Hepatocyte (in vitro differentiated cells): Measurements from ENCODE around the gene NHEJ1. TPM values are rescaled to one million over a fixed set of nuclear protein-coding genes. Genes with fewer than 3 reads are reported as not detected.

ENCODE experiments used
- DNase-seq: peaks from one replicate; pipeline ENCODE4 v3.0.0-alpha.2; 2016; ENCODE audit warnings: low spot score
- H2AFZ ChIP-seq: fragments of 200-600 bp; sonication (generic); 2 replicates; pipeline ENCODE4 v1.6.0; 2016; ENCODE audit warnings: antibody characterized with exemption, mild to moderate bottlenecking
- H3K27ac ChIP-seq: fragments of 200-600 bp; sonication (generic); 2 replicates; pipeline ENCODE4 v1.5.1; 2016; ENCODE audit warnings: mild to moderate bottlenecking
- H3K27me3 ChIP-seq: fragments of 200-600 bp; sonication (generic); 2 replicates; pipeline ENCODE4 v1.6.1; 2016
- H3K36me3 ChIP-seq: fragments of 200-600 bp; sonication (generic); replicated peaks from 2 replicates; pipeline ENCODE4 v1.5.1; 2016; ENCODE audit warnings: low read depth; ENCODE audit not compliant: insufficient read depth
- H3K4me1 ChIP-seq: fragments of 200-600 bp; sonication (generic); 2 replicates; pipeline ENCODE4 v1.5.1; 2016; ENCODE audit warnings: mild to moderate bottlenecking, moderate library complexity; ENCODE audit not compliant: insufficient read depth
- H3K4me2 ChIP-seq: fragments of 200-600 bp; sonication (generic); 2 replicates; pipeline ENCODE4 v1.6.0; 2016
- H3K4me3 ChIP-seq: fragments of 200-600 bp; sonication (generic); 2 replicates; pipeline ENCODE4 v1.5.1; 2016; ENCODE audit warnings: mild to moderate bottlenecking
- H3K79me2 ChIP-seq: fragments of 200-600 bp; sonication (generic); 2 replicates; pipeline ENCODE4 v1.6.0; 2017; ENCODE audit warnings: mild to moderate bottlenecking
- H3K9me2 ChIP-seq: fragments of 200-600 bp; sonication (generic); replicated peaks from 2 replicates; pipeline ENCODE4 v1.6.0; 2017; ENCODE audit warnings: mild to moderate bottlenecking; ENCODE audit not compliant: insufficient read depth
- H3K9me3 ChIP-seq: fragments of 200-600 bp; sonication (generic); 2 replicates; pipeline ENCODE4 v1.5.1; 2016; ENCODE audit warnings: low read depth, mild to moderate bottlenecking
- H4K20me1 ChIP-seq: fragments of 200-600 bp; sonication (generic); 2 replicates; pipeline ENCODE4 v1.6.0; 2016; ENCODE audit warnings: mild to moderate bottlenecking; ENCODE audit not compliant: insufficient read depth, poor library complexity, severe bottlenecking
- CTCF ChIP-seq: fragments of 200-600 bp; sonication (generic); IDR thresholded peaks from 2 replicates; pipeline ENCODE4 v1.5.1; 2016; ENCODE audit warnings: antibody characterized with exemption, mild to moderate bottlenecking; ENCODE audit not compliant: poor library complexity
- EZH2 ChIP-seq: fragments of 200-600 bp; sonication (generic); IDR thresholded peaks from 2 replicates; pipeline ENCODE4 v1.6.1; 2016; ENCODE audit warnings: antibody characterized with exemption, mild to moderate bottlenecking, borderline replicate concordance
- EZH2phosphoT487 ChIP-seq: fragments of 200-600 bp; sonication (generic); IDR thresholded peaks from one replicate; pipeline ENCODE4 v1.6.1; 2018; ENCODE audit warnings: antibody characterized with exemption, mild to moderate bottlenecking, low read depth, moderate library complexity; ENCODE audit not compliant: unreplicated experiment, severe bottlenecking
- WGBS: methylation state at CpG from one replicate; pipeline ENCODE4 v1.1.6; 2016; ENCODE audit warnings: low lambda C conversion rate; ENCODE audit errors: missing lambda C conversion rate; 5-methylcytosine and 5-hydroxymethylcytosine counted together
- polyA plus RNA-seq: library from polyadenylated mRNA; unstranded; fragments of >200 nt; fragmentation: Nextera tagmentation; extraction: Ambion mirVana; gene quantifications from 2 replicates; pipeline ENCODE4 v1.2.1, GENCODE V29; 2016
- total RNA-seq: library from RNA; depleted of rRNA; stranded (reverse); fragments of >200 nt; gene quantifications from 2 replicates; pipeline ENCODE4 v1.2.3, GENCODE V29; 2014

Gene NHEJ1
- total and polyA plus RNA-seq, 2 experiments from 2014 or later = 18.1 to 28.2 TPM

DNA sequence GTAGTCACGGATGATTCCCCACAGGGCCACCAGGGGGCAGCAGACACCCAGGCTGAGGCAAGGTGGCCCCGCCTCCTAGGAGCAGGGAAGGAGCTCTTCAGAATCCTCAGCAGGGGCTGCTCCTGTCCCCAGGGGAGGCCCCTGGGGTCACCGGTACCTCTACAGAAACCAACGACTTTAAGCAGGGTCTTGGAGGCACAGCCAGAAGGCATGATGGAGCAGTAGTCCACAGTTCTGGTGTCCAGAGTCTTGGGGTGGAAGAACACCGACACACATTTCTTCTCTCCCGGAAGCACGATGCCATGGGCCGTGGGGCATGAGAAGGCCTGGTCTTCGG, 130.8 kb downstream of the NHEJ1 start:
- H3K27me3 ChIP-seq = peaks cover 14% of the 10 kb centered on the region

DNA sequence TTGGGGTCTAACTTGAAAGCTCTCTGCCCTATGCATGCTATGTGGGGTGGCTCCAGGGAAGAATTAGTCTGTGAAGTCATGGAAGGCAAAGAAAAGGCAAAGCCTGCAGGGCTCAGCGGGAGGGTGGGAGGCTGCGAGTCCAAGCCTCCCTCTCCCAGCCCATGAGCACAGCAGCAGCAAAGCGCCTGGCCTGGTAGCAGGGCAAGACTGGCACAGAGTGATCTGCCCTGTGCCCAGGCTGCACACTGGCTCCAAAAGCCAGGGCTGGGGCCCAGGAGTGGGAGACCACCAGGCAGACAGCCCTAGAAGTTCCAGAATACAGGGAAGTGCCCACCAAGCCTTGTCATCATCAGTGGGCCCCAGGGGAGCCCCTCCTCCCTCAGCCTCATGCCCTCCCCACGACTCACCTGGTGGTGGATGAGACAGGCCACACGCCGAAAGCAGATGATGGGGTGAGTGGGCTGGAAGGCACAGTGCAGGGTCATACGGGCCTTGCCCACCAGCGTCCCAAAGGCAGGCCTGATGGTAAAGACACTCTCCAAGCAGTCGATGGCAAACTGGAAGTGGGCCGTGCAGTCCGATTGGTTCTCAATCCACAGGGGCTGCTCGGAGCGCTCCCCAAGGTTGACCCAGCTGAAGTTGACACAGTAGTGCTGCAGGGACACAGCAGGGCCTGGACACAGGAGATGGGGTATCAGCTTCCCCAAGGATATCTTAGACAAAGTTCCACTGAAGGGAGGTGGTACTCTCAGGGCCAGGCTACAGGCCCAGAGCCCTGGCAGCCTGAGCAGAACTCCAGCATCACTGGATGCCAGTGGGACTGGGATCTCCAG, 131.4 kb downstream of the NHEJ1 start:
- H3K9me2 ChIP-seq = no peaks in the 10 kb centered on the region
- no peaks in the 10 kb centered on the region for H3K4me1 ChIP-seq
- no peak overlapping the region for H2AFZ ChIP-seq
- no peaks in the 10 kb centered on the region for H4K20me1 ChIP-seq
- no peak overlapping the region for H3K4me3 ChIP-seq
- H3K79me2 ChIP-seq = no peaks in the 10 kb centered on the region
- H3K9me3 ChIP-seq = no peaks in the 10 kb centered on the region
- peaks cover 14% of the 10 kb centered on the region for H3K27me3 ChIP-seq
- no peaks in the 10 kb centered on the region for H3K36me3 ChIP-seq
- no peak for DNase-seq
- no peak overlapping the region for H3K4me2 ChIP-seq
- no peak overlapping the region for H3K27ac ChIP-seq
- WGBS = 80% methylated on average over 12 of the region's 13 CpGs
- TF ChIP-seq CTCF (no peak), EZH2phosphoT487 (no peak), EZH2 (no peak)

More for the DNA sequence above, 130.8 kb downstream of the NHEJ1 start:
- Histone ChIP-seq H3K79me2 (no peaks in the 10 kb centered on the region), H3K4me3 (no peak overlapping the region), H3K9me2 (no peaks in the 10 kb centered on the region), H3K4me2 (no peak overlapping the region), H3K36me3 (no peaks in the 10 kb centered on the region), H2AFZ (no peak overlapping the region), H3K27ac (no peak overlapping the region), H4K20me1 (no peaks in the 10 kb centered on the region), H3K9me3 (no peaks in the 10 kb centered on the region), H3K4me1 (no peaks in the 10 kb centered on the region)
- TF ChIP-seq EZH2phosphoT487 (no peak), CTCF (peak; percentile 89)
- DNase-seq = peak; percentile 90
- 52% methylated on average over 9 of the region's 9 CpGs for WGBS

- no peaks in the 10 kb centered on the region for H3K9me3 ChIP-seq
- H3K4me2 ChIP-seq = no peak overlapping the region
- no peak overlapping the region for H3K27ac ChIP-seq
- H3K36me3 ChIP-seq = no peaks in the 10 kb centered on the region
- no peak for DNase-seq
- TF ChIP-seq EZH2 = no peak
- no peak for TF ChIP-seq EZH2phosphoT487
- TF ChIP-seq CTCF = no peak
- H3K27me3 ChIP-seq = peaks cover 9% of the 10 kb centered on the region
- no peaks in the 10 kb centered on the region for H4K20me1 ChIP-seq
- no peak overlapping the region for H2AFZ ChIP-seq
- 81% methylated on average over 5 of the region's 5 CpGs for WGBS
- no peaks in the 10 kb centered on the region for H3K4me1 ChIP-seq
- no peak overlapping the region for H3K4me3 ChIP-seq
- H3K9me2 ChIP-seq = no peaks in the 10 kb centered on the region
- no peaks in the 10 kb centered on the region for H3K79me2 ChIP-seq
Measured at GRCh38 chr2:219028141-219028540, 132.5 kb downstream of the NHEJ1 start.
